Loucy (cell line): ENCODE data around the gene PARD3B.

Source experiments
- H2AFZ ChIP-seq: fragments of 200-600 bp; sonication (generic); 2 replicates; pipeline ENCODE4 v1.6.0; 2016; ENCODE audit warnings: antibody characterized with exemption, mild to moderate bottlenecking, low read length, moderate library complexity
- H3F3A ChIP-seq: fragments of 200-600 bp; 2 replicates; pipeline ENCODE4 v1.6.0; 2016; ENCODE audit warnings: antibody characterized with exemption, low read depth, mild to moderate bottlenecking
- H3K27me3 ChIP-seq: fragments of 200-600 bp; sonication (generic); 2 replicates; pipeline ENCODE4 v1.6.1; 2014; ENCODE audit warnings: low read length, mild to moderate bottlenecking; ENCODE audit not compliant: insufficient read depth, poor library complexity, severe bottlenecking
- H3K36me3 ChIP-seq: fragments of 200-600 bp; sonication (generic); 2 replicates; pipeline ENCODE4 v1.6.1; 2016; ENCODE audit warnings: low read length; ENCODE audit not compliant: insufficient read depth
- H3K4me1 ChIP-seq: fragments of 200-600 bp; sonication (generic); 2 replicates; pipeline ENCODE4 v1.5.1; 2014; ENCODE audit warnings: low read length, mild to moderate bottlenecking; ENCODE audit not compliant: insufficient read depth, poor library complexity, severe bottlenecking
- H3K4me2 ChIP-seq: fragments of 200-600 bp; sonication (generic); 2 replicates; pipeline ENCODE4 v1.6.0; 2014; ENCODE audit warnings: antibody characterized with exemption, low read length, low read depth, mild to moderate bottlenecking; ENCODE audit not compliant: poor library complexity, severe bottlenecking
- H3K4me3 ChIP-seq: fragments of 200-600 bp; sonication (generic); 2 replicates; pipeline ENCODE4 v1.5.1; 2014; ENCODE audit warnings: low read length, mild to moderate bottlenecking, mixed read lengths; ENCODE audit not compliant: poor library complexity, severe bottlenecking
- H3K79me2 ChIP-seq: fragments of 200-600 bp; sonication (generic); 2 replicates; pipeline ENCODE4 v1.6.1; 2014; ENCODE audit warnings: low read length; ENCODE audit not compliant: insufficient read depth
- H3K9ac ChIP-seq: fragments of 200-600 bp; sonication (generic); 2 replicates; pipeline ENCODE4 v1.6.0; 2014; ENCODE audit warnings: mild to moderate bottlenecking, low read depth, low read length, moderate library complexity; ENCODE audit not compliant: poor library complexity, severe bottlenecking
- H3K9me2 ChIP-seq: fragments of 200-600 bp; sonication (generic); replicated peaks from 2 replicates; pipeline ENCODE4 v1.6.1; 2016; ENCODE audit warnings: low read depth, low read length, mixed read lengths
- H3K9me3 ChIP-seq: fragments of 200-600 bp; sonication (generic); 2 replicates; pipeline ENCODE4 v1.6.1; 2014; ENCODE audit warnings: mild to moderate bottlenecking, antibody characterized with exemption, low read length, low read depth; ENCODE audit not compliant: insufficient read depth
- H4K20me1 ChIP-seq: fragments of 200-600 bp; sonication (generic); 2 replicates; pipeline ENCODE4 v1.6.0; 2014; ENCODE audit warnings: antibody characterized with exemption, low read length, mild to moderate bottlenecking; ENCODE audit not compliant: insufficient read depth, poor library complexity, severe bottlenecking
- EZH2phosphoT487 ChIP-seq: fragments of 200-600 bp; IDR thresholded peaks from 2 replicates; pipeline ENCODE4 v1.6.1; 2018; ENCODE audit warnings: antibody characterized with exemption, mild to moderate bottlenecking, moderate library complexity, borderline replicate concordance
- TF ChIP-seq, protein P1 (sequence below): fragments of 200-600 bp; sonication (generic); conservative IDR thresholded peaks from 2 replicates; pipeline ENCODE4 v1.5.1; 2014; ENCODE audit warnings: mild to moderate bottlenecking, antibody characterized with exemption, low read length

The PARD3B gene

DNA sequence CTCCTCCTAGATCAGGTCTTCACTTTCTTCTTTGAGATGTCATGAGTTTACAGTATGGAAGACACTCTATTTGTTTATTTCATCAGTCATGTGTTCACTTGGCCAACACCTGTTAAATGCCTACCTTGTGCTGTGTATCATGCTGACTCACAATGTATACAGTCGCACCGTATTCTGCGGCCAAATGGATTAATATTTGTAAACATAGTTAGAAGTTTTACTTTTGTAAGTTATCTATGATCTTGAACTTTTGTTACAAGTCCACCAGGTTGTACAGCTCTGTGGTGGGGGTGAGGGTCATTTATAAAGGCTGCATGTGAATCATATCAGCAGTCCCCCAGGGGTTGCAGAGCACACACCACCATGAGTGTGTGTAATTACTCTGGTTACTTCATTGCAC lies 728.4 kb downstream of the PARD3B start:
- no peaks in the 10 kb centered on the region for H3K36me3 ChIP-seq
- H3K9me3 ChIP-seq: no peaks in the 10 kb centered on the region
- H3K4me2 ChIP-seq: no peak overlapping the region
- no peaks in the 10 kb centered on the region for H3K4me1 ChIP-seq
- no peaks in the 10 kb centered on the region for H3K79me2 ChIP-seq
- H4K20me1 ChIP-seq: no peaks in the 10 kb centered on the region
- H3K9me2 ChIP-seq: no peaks in the 10 kb centered on the region
- no peak overlapping the region for H2AFZ ChIP-seq
- TF ChIP-seq, protein P1, sequence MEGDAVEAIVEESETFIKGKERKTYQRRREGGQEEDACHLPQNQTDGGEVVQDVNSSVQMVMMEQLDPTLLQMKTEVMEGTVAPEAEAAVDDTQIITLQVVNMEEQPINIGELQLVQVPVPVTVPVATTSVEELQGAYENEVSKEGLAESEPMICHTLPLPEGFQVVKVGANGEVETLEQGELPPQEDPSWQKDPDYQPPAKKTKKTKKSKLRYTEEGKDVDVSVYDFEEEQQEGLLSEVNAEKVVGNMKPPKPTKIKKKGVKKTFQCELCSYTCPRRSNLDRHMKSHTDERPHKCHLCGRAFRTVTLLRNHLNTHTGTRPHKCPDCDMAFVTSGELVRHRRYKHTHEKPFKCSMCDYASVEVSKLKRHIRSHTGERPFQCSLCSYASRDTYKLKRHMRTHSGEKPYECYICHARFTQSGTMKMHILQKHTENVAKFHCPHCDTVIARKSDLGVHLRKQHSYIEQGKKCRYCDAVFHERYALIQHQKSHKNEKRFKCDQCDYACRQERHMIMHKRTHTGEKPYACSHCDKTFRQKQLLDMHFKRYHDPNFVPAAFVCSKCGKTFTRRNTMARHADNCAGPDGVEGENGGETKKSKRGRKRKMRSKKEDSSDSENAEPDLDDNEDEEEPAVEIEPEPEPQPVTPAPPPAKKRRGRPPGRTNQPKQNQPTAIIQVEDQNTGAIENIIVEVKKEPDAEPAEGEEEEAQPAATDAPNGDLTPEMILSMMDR: no peak
- TF ChIP-seq EZH2phosphoT487: no peak
- H3F3A ChIP-seq: no peaks in the 10 kb centered on the region
- no peaks in the 10 kb centered on the region for H3K27me3 ChIP-seq
- no peak overlapping the region for H3K4me3 ChIP-seq
- no peak overlapping the region for H3K9ac ChIP-seq

DNA sequence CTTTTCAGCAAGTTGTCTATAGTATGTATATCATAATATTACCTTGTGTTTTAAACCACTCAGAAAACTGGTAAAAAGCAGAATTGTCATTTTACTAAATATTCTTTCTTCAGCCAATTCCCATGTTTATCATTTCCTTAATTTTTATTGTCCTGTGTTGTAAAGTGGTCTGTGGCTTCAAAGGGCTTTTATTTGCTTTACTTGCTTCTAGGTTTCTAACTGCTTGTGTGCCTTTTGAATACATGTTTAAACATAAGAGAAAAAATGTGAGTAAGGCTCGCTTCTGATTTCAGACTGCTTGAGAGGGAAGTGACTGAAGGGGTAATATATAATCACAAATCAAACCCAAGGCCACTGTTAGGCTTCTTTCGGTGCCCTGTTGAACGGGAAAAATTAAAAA lies 729.5 kb downstream of the PARD3B start:
- Histone ChIP-seq H3K4me1 (no peaks in the 10 kb centered on the region), H3K27me3 (no peaks in the 10 kb centered on the region), H3K79me2 (no peaks in the 10 kb centered on the region), H3F3A (no peaks in the 10 kb centered on the region), H3K9ac (no peak overlapping the region), H3K36me3 (no peaks in the 10 kb centered on the region), H3K4me2 (no peak overlapping the region), H3K4me3 (no peak overlapping the region), H3K9me2 (no peaks in the 10 kb centered on the region), H2AFZ (no peak overlapping the region), H4K20me1 (no peaks in the 10 kb centered on the region), H3K9me3 (no peaks in the 10 kb centered on the region)
- TF ChIP-seq EZH2phosphoT487: no peak
- TF ChIP-seq, protein P1: no peak

DNA sequence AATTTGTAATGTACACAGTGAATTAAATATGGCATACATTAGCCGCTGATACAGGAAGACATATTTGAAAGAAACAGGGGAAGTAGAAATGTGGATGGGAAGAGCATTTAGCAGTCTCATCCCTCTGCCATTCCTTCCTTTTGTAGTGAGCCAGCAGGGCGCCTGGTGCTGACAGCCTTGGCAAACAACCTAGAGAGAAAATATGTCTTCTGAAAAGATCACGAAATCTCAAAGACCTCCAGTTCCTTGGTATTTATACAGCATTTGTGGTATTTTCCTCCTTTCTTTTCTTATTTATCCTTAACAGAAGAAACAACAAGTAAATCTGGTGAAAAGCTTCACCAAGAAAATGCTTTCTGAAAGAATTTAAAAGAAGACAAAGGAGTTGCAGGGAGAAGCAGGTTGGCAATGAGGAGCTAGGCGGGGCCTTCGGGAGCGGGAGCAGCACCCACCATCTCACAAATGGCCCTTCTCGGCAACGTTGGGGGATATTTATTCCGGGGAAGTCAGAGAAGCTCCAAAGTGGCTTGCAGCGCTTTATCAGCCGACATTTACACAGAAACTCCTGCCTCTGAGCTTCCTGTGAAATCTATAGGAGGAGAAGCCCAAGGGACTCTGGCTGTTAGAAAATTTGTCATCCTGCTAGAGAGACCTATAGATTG lies 731.0 kb downstream of the PARD3B start:
- H3K4me1 ChIP-seq: no peaks in the 10 kb centered on the region
- H3K27me3 ChIP-seq: no peaks in the 10 kb centered on the region
- no peak overlapping the region for H3K9ac ChIP-seq
- no peaks in the 10 kb centered on the region for H3K36me3 ChIP-seq
- no peak overlapping the region for H3K4me3 ChIP-seq
- H3F3A ChIP-seq: no peaks in the 10 kb centered on the region
- TF ChIP-seq, protein P1: no peak
- no peak for TF ChIP-seq EZH2phosphoT487
- H3K9me3 ChIP-seq: no peaks in the 10 kb centered on the region
- H3K4me2 ChIP-seq: no peak overlapping the region
- H2AFZ ChIP-seq: no peak overlapping the region
- no peaks in the 10 kb centered on the region for H3K79me2 ChIP-seq
- no peaks in the 10 kb centered on the region for H4K20me1 ChIP-seq
- no peaks in the 10 kb centered on the region for H3K9me2 ChIP-seq
